Smooth muscle cell (in vitro differentiated cells): ENCODE results near the gene SGMS1. TPM values are rescaled to one million over a fixed set of nuclear protein-coding genes. Genes with fewer than 3 reads are reported as not detected.
"Not testable (repeated sequence)": the region's sequence is repeated elsewhere in the genome, so short reads cannot be mapped to it uniquely, and the experiment has no call there.

Experiments used
- DNase-seq: peaks from one replicate; lab custom pipeline; 2025; ENCODE audit not compliant: unreplicated experiment; lab: John Stamatoyannopoulos, UW
- H2AFZ ChIP-seq: fragments of 200-600 bp; sonication (generic); 2 replicates; pipeline ENCODE4 v1.6.0; 2016; ENCODE audit warnings: antibody characterized with exemption, low read depth, mild to moderate bottlenecking
- H3F3A ChIP-seq: fragments of 200-600 bp; sonication (generic); 2 replicates; pipeline ENCODE4 v1.6.0; 2017; ENCODE audit warnings: antibody characterized with exemption, low read depth
- H3K27ac ChIP-seq: fragments of 200-600 bp; sonication (generic); 2 replicates; pipeline ENCODE4 v1.5.1; 2016; ENCODE audit warnings: low read depth, mild to moderate bottlenecking
- H3K27me3 ChIP-seq: fragments of 200-600 bp; sonication (generic); 2 replicates; pipeline ENCODE4 v1.6.1; 2016; ENCODE audit warnings: low read depth, mild to moderate bottlenecking
- H3K36me3 ChIP-seq: fragments of 200-600 bp; sonication (generic); 2 replicates; pipeline ENCODE4 v1.5.1; 2016; ENCODE audit warnings: low read depth
- H3K4me1 ChIP-seq: fragments of 200-600 bp; sonication (generic); 2 replicates; pipeline ENCODE4 v1.5.1; 2016; ENCODE audit warnings: low read depth
- H3K4me2 ChIP-seq: fragments of 200-600 bp; sonication (generic); 2 replicates; pipeline ENCODE4 v1.6.0; 2016; ENCODE audit warnings: mild to moderate bottlenecking
- H3K4me3 ChIP-seq: fragments of 200-600 bp; sonication (generic); 2 replicates; pipeline ENCODE4 v1.5.1; 2016; ENCODE audit warnings: mild to moderate bottlenecking
- H3K79me2 ChIP-seq: fragments of 200-600 bp; sonication (generic); 2 replicates; pipeline ENCODE4 v1.6.0; 2016; ENCODE audit warnings: low read depth, mild to moderate bottlenecking
- H3K9ac ChIP-seq: fragments of 200-600 bp; sonication (generic); 2 replicates; pipeline ENCODE4 v1.6.0; 2016; ENCODE audit warnings: low read depth
- H3K9me3 ChIP-seq: fragments of 200-600 bp; sonication (generic); replicated peaks from 2 replicates; pipeline ENCODE4 v1.5.1; 2016; ENCODE audit warnings: low read depth
- H4K20me1 ChIP-seq: fragments of 200-600 bp; sonication (generic); 2 replicates; pipeline ENCODE4 v1.6.0; 2016; ENCODE audit warnings: low read depth
- CTCF ChIP-seq: fragments of 200-600 bp; sonication (generic); IDR thresholded peaks from 2 replicates; pipeline ENCODE4 v1.5.1; 2017; ENCODE audit warnings: borderline replicate concordance, mild to moderate bottlenecking, antibody characterized with exemption; ENCODE audit not compliant: insufficient read depth, poor library complexity, severe bottlenecking
- WGBS: methylation state at CpG from one replicate; pipeline ENCODE4 v1.1.7; 2016; ENCODE audit warnings: low lambda C conversion rate; 5-methylcytosine and 5-hydroxymethylcytosine counted together
- polyA plus RNA-seq: library from polyadenylated mRNA; unstranded; fragments of >200 nt; fragmentation: Nextera tagmentation; extraction: Ambion mirVana; gene quantifications from 2 replicates; pipeline ENCODE4 v1.2.1, GENCODE V29; 2016
- total RNA-seq: library from RNA; depleted of rRNA; stranded (reverse); fragments of >200 nt; gene quantifications from 2 replicates; pipeline ENCODE4 v1.2.3, GENCODE V29; 2014

The SGMS1 gene
- total and polyA plus RNA-seq, 2 experiments from 2014 or later, result 4.0 to 14.3 TPM

- not testable (repeated sequence) for H3F3A ChIP-seq, H3K9ac ChIP-seq, H3K4me3 ChIP-seq, H3K9me3 ChIP-seq, H3K27ac ChIP-seq, H3K4me1 ChIP-seq, H2AFZ ChIP-seq, DNase-seq, H3K36me3 ChIP-seq, H3K79me2 ChIP-seq, H3K4me2 ChIP-seq, H4K20me1 ChIP-seq, H3K27me3 ChIP-seq
- whole genome bisulfite sequencing, result 73% methylated on average over 32 of the region's 32 CpGs
These were observed 36.3 kb upstream of the SGMS1 start for GRCh38 chr10:50659865-50660730.

GRCh38 chr10:50659016-50659864 is 35.5 kb upstream of the SGMS1 start:
- H3K4me1 ChIP-seq, H3F3A ChIP-seq, H4K20me1 ChIP-seq, H3K9me3 ChIP-seq, H3K27me3 ChIP-seq, H3K36me3 ChIP-seq, H2AFZ ChIP-seq, H3K27ac ChIP-seq, H3K79me2 ChIP-seq, H3K9ac ChIP-seq, H3K4me2 ChIP-seq, DNase-seq, H3K4me3 ChIP-seq: not testable (repeated sequence)
- 94% methylated on average over 35 of the region's 35 CpGs for WGBS

- Histone ChIP-seq H3K9ac (no peak overlapping the region), H3F3A (no peaks in the 10 kb centered on the region), H3K27me3 (no peaks in the 10 kb centered on the region), H3K4me1 (no peaks in the 10 kb centered on the region), H2AFZ (no peak overlapping the region), H3K36me3 (no peaks in the 10 kb centered on the region), H3K27ac (no peak overlapping the region), H3K79me2 (no peaks in the 10 kb centered on the region), H3K4me2 (no peak overlapping the region), H3K4me3 (no peak overlapping the region), H4K20me1 (no peaks in the 10 kb centered on the region), H3K9me3 (no peaks in the 10 kb centered on the region)
- WGBS, result 97% methylated on average over 5 of the region's 5 CpGs
- no peak for TF ChIP-seq CTCF
- DNase-seq, result no peak
These were observed 34.4 kb upstream of the SGMS1 start for GRCh38 chr10:50658165-50658564.

- Histone ChIP-seq H3K4me1 (no peaks in the 10 kb centered on the region), H3K4me2 (no peak overlapping the region), H3K36me3 (no peaks in the 10 kb centered on the region), H3K9ac (no peak overlapping the region), H4K20me1 (no peaks in the 10 kb centered on the region), H3K9me3 (no peaks in the 10 kb centered on the region), H3K79me2 (no peaks in the 10 kb centered on the region), H3K27me3 (no peaks in the 10 kb centered on the region), H3F3A (no peaks in the 10 kb centered on the region), H3K4me3 (no peak overlapping the region), H3K27ac (no peak overlapping the region), H2AFZ (no peak overlapping the region)
- no peak for DNase-seq
- 80% methylated on average over 3 of the region's 3 CpGs for WGBS
- no peak for TF ChIP-seq CTCF
These were observed 30.0 kb upstream of the SGMS1 start for GRCh38 chr10:50653758-50654157.
